ENCODE results near the gene PLA2G4B.
A peak's percentile ranks its signal among the peaks of the same experiment; 100 is the strongest.

PLA2G4B gene

GRCh38 chr15:41838400-41838897 is at the start of gene PLA2G4B:
PLA2G4B (plus strand) TSS chr15:41838847; CDS start chr15:41838914, 67 bp downstream.
- DNase-seq: no peak

- DNase-seq: no peak
Observed at GRCh38 chr15:41789236-41789635, 49.4 kb upstream of the PLA2G4B start.

GRCh38 chr15:41789662-41790061 is 49.0 kb upstream of the PLA2G4B start:
- DNase-seq: no peak

DNA sequence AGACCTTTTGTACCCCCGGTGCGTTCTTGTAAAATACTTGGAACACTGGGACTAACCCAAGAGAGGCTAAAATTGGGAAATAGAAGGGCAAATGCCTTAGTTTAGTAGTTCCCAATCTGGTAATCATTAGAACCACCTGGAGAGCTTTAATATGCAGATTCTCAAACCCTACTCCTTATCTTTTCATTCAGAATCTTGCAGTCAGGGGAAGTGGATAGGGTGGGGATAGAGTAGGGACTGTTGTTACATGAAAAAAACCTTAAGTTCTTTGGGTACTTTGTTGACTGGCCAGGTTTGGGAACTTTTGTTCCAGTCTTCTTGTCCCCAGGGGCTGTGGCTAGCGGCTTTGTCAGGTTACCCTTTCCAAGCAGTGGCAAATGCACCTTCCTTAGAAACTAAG is 48.5 kb upstream of the PLA2G4B start:
- no peak for DNase-seq

- DNase-seq: peak in 1 of 2 donors; percentile 28
Observed at GRCh38 chr15:41790756-41791546, 47.7 kb upstream of the PLA2G4B start.

DNA sequence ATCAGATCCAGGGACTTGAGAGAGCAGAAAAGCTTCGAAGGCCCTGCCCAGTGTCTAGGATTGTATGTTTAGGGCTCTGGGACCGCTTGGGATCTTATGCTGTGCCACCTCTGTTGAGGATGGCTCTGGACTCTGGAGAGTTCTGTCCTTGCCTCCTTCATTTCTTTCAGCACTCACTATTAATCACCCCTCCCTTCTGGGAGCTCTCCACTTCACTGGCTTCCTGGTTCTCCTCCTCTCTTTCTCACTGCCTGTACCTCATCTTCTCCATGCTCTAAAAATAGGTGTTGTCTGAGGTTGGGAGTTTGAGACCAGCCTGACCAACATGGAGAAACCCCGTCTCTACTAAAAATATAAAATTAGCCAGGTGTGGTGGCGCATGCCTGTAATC is 47.1 kb upstream of the PLA2G4B start:
- no peak for DNase-seq

DNA sequence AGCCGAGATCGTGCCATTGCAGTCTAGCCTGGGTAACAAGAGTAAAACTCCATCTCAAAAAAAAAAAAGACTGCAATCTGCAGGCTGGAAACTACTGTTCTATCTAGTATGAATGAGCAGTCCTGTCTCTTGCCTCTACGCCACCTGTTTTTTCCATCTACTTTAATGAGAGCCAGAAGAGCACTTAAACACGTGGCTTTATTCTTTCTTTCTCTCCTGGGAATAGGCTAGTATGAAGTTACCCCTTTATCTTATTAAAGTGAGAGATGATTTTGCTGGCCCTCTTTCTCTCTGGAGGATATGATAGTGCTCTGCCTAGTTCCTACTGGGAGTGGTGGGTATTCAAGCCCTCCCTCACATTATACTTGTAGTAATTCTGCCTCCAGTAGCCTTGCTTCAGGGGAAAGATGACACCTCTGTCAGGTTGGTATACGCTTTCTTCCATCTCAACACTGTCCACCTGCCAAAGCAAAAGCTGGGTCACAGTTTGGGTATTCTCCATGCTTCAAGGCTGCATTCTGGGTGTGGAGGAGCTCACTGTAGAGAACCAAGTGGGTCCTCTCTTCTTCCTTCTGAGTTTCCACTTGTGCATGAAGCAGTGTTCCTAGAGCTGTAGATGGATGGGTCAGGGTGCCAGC is 46.5 kb upstream of the PLA2G4B start:
- DNase-seq: no peak

DNA sequence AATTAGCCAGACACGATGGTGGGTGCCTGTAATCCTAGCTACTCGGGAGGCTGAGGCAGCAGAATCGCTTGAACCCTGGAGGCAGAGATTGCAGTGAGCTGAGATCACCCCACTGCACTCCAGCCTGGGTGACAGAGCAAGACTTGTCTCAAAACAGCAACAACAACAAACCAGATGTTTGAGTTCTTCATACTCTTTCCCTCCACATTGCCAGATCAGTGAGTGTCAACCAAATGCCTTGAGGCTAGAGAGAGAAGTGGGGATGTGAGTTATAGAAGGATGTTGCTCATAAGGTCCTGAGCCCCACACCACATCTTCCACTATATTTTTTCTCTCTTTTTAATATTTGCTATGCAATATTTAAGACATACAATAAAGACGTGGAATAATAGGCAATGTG is 44.6 kb upstream of the PLA2G4B start:
- no peak for DNase-seq

DNA sequence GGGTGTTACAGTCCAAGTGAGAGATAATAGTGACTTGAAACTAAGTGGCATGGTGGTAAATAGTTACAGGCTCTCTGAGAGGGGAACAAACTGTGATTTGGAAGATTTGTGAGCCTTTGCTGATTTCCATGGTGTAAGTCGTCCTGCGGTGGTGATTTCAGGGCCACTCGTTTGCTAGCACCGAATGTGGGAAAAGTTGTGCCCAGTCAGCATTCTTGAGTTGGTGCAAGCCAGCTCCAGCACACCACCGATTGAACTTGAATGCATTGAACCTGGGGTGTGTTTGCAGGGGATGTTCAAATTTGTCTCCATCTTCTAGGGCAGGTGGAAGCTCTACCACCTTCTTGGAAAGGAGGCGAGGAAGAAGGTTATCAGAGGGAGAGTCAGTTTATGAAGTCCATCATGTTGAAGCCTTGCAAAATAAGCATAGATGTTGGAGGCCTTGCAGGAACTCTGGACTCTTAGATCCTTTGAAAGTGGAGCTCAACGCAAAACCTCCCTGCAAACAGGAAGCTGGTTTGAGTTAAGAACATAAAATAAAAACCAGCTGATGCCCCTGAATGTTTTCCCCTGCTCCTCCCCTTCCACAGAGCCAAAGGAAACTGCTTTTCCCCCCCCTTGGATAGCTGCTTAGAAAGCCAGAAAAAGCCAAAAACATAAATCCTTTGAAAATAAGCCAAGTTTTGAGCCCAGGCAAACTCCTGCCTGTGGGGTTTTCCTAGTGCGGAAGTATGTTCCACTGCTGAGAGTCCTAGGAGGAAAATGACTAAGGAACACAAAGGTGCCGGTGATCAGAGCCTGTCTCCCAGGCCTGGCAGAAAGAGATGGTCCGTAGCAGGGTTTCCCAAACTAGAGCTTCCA is 42.4 kb upstream of the PLA2G4B start:
- DNase-seq: no peak

- DNase-seq: no peak
Observed at GRCh38 chr15:41797201-41797944, 41.3 kb upstream of the PLA2G4B start.

DNA sequence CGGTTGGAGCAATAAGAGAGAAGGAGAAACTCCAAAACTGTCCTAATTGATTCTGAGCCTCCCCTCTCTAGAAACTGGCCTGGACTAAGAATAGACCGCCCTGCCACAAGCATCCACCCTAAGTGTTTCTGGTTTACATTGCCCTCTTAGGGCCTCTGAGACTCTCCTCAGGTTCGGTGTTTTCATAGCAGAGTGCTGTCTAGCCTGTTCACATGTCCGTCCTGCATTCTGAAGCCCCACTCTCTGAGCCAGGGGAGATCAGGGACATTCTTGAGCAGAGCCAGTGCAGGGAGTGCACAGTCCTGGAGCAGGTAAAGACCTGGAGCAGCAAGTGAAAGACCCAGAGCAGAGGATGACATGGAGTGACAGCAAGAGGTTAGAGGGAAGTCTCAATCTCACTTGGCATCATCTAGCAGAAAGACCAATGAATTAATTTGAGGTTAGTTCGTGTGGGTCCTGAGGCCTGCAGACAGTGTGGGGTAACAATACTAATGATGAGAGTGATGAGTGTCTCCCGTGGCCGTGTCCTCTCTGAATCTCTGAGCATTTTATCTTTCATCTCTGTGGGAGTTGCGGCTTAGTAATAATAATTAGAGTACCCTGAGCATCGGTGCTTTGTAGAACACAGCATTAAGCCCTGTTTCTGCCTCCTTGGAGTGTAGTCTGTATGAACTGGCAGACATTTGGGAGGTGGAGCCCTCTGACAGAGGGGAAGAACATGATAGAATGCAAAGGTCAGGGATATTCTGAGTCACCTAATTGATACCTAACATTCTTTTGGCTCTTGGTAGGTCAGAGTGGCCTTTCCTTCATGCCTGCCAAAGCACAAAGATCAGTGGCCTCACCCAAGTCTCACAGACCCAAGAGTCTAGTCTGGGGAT is 39.8 kb upstream of the PLA2G4B start:
- no peak for DNase-seq

- DNase-seq: no peak
Observed at GRCh38 chr15:41799488-41799805, 39.2 kb upstream of the PLA2G4B start.

- no peak for DNase-seq
Observed at GRCh38 chr15:41801185-41801584, 37.5 kb upstream of the PLA2G4B start.

DNA sequence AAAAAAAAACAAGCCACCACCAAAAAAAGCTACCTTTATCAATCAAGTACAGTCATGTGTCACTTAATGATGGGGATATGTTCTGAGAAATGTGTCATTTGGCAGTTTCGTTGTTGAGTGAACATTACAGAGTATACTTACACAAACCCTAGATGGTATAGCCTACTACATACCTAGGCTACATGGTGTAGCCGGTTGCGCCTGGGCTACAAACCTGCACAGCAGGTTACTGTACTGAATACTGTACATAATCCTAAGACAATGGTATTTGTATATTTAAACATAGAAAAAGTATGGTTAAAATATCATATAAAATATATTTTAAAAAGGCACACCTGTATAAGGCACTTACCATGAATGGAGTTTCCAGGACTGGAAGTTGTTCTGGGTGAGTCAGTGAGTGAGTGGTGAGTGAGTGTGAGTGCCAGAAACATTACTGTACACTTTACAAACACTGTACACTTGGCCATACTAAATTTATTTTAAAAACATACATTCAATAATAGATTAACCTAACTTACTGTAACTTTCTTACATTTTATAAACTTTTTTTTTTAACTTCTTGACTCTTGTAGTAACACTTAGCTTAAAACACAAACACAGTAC is 36.7 kb upstream of the PLA2G4B start:
- DNase-seq: no peak

GRCh38 chr15:41804361-41804760 is 34.3 kb upstream of the PLA2G4B start:
- DNase-seq: no peak

DNA sequence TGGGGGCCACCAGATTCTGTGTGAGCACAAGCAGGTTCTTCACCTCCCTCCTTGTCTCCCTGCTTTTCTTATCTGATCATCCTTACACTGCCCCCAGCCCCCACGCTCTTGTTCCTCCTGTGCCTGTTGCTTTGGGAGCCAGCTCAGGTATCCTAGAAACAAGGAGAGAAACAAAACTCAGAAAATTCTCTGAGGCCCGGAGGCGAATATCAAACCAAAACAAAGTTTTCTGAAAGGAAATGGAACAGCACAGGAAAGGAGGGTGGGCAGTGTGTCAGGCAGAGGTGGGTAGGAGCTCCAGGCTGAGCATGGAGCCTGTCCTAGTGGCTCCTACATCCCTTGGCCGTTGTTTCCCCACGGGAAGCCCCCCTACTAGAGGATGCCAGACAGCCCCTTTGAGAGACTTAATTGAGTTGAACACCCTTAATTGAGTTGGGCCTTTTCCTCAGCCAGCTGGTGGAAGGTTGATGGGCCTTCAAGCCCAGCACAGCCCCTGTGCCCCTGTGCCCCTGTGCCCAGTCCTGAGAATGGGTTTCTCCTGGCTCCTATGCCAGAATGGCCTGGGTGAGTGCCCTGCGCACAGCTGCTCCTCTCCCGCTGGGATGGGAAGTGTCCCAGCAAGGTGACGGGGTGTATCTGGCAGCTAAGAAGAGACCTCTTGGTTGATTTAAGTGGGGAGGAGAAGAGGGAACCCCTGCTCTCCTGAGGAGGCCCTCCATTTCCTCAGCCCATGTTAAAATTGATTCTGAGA is 33.6 kb upstream of the PLA2G4B start:
- DNase-seq: no peak

GRCh38 chr15:41805711-41806110 is 32.9 kb upstream of the PLA2G4B start:
- DNase-seq: no peak

- DNase-seq: no peak
Observed at GRCh38 chr15:41806291-41807181, 32.1 kb upstream of the PLA2G4B start.

GRCh38 chr15:41809121-41809520 is 29.5 kb upstream of the PLA2G4B start:
- no peak for DNase-seq

Data from bone marrow (tissue), 2 donors.